ENCODE data around the gene PIGA.
"Not testable (repeated sequence)": the region's sequence is repeated elsewhere in the genome, so short reads cannot be mapped to it uniquely, and the experiment has no call there.

The PIGA gene

DNA sequence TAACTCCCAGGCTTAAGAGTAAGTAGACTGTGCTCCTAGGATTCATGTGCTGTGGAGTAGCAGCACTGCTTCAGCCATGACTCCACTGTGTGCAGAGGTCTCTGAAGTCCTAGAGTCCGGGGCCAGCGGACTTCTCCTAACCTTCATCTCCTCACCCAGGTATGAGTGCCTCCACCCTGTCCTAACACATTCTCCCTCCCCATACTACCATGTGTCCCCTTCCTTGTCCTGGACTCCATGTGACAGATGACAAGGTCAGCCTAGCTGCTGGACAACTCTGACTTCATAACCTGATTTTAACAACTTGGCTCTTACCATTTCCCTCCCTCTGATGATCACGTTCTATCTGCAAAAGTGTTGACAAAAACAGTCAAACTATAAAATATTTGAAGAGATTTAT lies 36.5 kb downstream of the PIGA start:
- Histone ChIP-seq H3K27ac (ENCODE audit: low read depth, low read length, severe bottlenecking) (peak overlapping the region; percentile 29), H3K4me3 (ENCODE audit: extremely low read depth, insufficient read depth, low read length, poor library complexity, severe bottlenecking) (no peak overlapping the region), H3K9me3 (ENCODE audit: control insufficient read depth, low read length) (no peaks in the 10 kb centered on the region), H3K4me1 (ENCODE audit: control insufficient read depth, insufficient read depth, low read length, poor library complexity, severe bottlenecking) (no peaks in the 10 kb centered on the region), H3K36me3 (ENCODE audit: control insufficient read depth, insufficient read depth, low read length) (no peaks in the 10 kb centered on the region)
- WGBS, 2 experiments (ENCODE audit: insufficient coverage in 2 of 2): 93% methylated on average over 2 of the region's 3 CpGs; no CpG with 5 or more reads in 1 of the 2 experiments

DNA sequence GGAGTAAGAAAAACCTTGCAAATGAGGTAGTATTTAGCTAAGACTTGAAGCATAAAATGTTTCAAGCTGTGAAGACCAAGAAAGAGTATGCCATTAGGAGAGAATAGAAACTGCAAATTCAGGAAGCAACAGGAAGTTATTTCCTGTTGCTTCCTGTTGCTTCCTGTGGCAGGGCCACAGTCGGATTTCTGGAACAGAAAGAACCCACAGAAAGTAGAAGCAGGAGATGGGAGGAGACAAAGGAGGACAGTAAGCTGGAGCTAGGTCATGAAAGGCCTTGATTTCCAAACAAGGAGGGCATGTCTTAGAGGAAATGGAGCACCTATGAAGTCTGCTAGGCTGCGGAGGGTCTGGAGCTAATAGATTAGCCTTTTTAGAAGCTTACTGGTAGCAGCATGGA lies 37.1 kb downstream of the PIGA start:
- no peaks in the 10 kb centered on the region for H3K9me3 ChIP-seq (ENCODE audit: control insufficient read depth, low read length)
- no peaks in the 10 kb centered on the region for H3K4me1 ChIP-seq (ENCODE audit: control insufficient read depth, insufficient read depth, low read length, poor library complexity, severe bottlenecking)
- no peak overlapping the region for H3K4me3 ChIP-seq (ENCODE audit: extremely low read depth, insufficient read depth, low read length, poor library complexity, severe bottlenecking)
- H3K36me3 ChIP-seq (ENCODE audit: control insufficient read depth, insufficient read depth, low read length): no peaks in the 10 kb centered on the region
- peak overlapping the region; percentile 53 for H3K27ac ChIP-seq (ENCODE audit: low read depth, low read length, severe bottlenecking)
- WGBS, 2 experiments (ENCODE audit: insufficient coverage in 2 of 2): 81 to 90% methylated on average over 2 of the region's 2 CpGs

DNA sequence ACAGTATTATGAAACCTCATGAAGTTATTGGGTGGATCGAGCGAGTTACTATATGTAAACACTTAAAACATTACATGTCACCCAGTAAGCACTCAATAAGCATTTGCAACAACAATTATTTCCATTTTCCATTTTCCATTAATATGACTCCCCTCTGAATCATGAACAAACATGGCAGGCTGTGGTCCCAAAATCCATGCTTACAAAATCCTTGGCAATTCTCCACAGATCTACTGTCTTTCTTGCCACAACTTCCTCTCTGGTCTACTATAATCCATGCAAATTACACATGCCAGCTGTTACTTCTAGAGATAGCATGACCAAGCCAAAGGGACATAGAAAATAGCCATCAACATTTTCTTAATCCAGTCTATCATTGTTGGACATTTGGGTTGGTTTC lies 41.9 kb downstream of the PIGA start:
- Histone ChIP-seq H3K4me3 (ENCODE audit: extremely low read depth, insufficient read depth, low read length, poor library complexity, severe bottlenecking) (no peak overlapping the region), H3K9me3 (ENCODE audit: control insufficient read depth, low read length) (no peaks in the 10 kb centered on the region), H3K27ac (ENCODE audit: low read depth, low read length, severe bottlenecking) (no peak overlapping the region), H3K36me3 (ENCODE audit: control insufficient read depth, insufficient read depth, low read length) (no peaks in the 10 kb centered on the region), H3K4me1 (ENCODE audit: control insufficient read depth, insufficient read depth, low read length, poor library complexity, severe bottlenecking) (no peaks in the 10 kb centered on the region)
- no CpG with 5 or more reads among the region's 2 CpGs for WGBS, 2 experiments (ENCODE audit: insufficient coverage in 2 of 2)

DNA sequence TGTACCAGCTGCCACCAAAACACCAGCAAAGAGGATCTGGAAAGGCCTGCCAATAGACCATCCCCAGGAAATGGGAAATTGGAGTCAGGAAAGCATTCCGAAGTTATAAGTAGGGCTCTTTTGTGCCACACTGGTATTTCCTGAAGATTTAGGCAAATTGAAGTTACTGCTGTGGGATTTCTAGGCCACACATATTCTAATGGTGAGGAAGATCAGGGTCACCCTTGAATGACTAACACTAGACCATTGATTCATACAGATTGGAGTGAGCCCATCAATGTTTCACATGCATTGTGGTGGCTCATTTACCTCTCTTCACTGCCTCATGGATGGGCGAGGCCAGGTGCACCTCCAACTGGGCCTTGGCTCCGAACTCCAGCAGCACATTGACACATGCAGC lies 42.5 kb downstream of the PIGA start:
- no peaks in the 10 kb centered on the region for H3K9me3 ChIP-seq (ENCODE audit: control insufficient read depth, low read length)
- H3K27ac ChIP-seq (ENCODE audit: low read depth, low read length, severe bottlenecking): no peak overlapping the region
- no peaks in the 10 kb centered on the region for H3K4me1 ChIP-seq (ENCODE audit: control insufficient read depth, insufficient read depth, low read length, poor library complexity, severe bottlenecking)
- no peak overlapping the region for H3K4me3 ChIP-seq (ENCODE audit: extremely low read depth, insufficient read depth, low read length, poor library complexity, severe bottlenecking)
- no peaks in the 10 kb centered on the region for H3K36me3 ChIP-seq (ENCODE audit: control insufficient read depth, insufficient read depth, low read length)
- WGBS, 2 experiments (ENCODE audit: insufficient coverage in 2 of 2): 67 to 83% methylated on average over 1 of the region's 3 CpGs

DNA sequence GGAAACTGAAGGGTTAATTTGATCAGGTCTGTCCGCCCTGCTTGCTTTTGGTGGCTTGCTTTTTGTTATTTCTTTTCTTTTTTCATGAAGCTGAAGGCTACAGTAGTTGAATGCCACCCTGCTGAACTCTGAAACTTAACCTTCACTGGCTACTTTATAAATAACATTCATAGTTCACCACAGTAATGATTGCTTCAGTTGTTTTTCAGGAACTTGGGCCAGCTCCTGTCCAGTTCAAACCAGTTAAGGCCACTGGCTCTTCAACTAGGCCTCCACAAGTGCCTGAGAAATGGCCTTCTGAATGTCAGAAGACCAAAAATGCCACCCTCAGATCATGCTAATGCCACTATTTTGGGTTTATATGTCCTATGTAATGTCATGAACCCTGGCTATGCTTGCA lies 57.7 kb downstream of the PIGA start:
- Histone ChIP-seq H3K9me3 (ENCODE audit: control insufficient read depth, low read length) (no peaks in the 10 kb centered on the region), H3K36me3 (ENCODE audit: control insufficient read depth, insufficient read depth, low read length) (no peaks in the 10 kb centered on the region), H3K27ac (ENCODE audit: low read depth, low read length, severe bottlenecking) (no peak overlapping the region), H3K4me1 (ENCODE audit: control insufficient read depth, insufficient read depth, low read length, poor library complexity, severe bottlenecking) (no peaks in the 10 kb centered on the region), H3K4me3 (ENCODE audit: extremely low read depth, insufficient read depth, low read length, poor library complexity, severe bottlenecking) (no peak overlapping the region)
- no CpG with 5 or more reads among the region's 1 CpG for WGBS, 2 experiments (ENCODE audit: insufficient coverage in 2 of 2)

DNA sequence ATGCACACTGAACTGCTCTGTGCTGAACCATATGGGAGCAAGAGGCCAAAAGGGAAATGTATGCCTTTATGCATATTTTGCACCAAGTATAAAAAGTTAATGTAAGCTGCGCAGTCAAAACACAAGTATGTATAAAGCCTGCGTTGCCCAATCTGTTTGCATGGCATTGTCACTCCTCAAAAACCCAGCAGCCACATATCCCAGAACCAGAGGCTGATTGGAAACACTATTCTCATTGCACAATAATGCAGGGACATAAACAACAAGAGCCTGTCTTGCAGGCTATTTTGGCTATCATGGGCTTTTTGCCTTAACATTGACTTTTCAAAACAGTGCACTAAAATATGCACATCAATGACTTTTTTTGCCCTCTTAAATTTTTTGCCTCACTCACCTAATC lies 60.4 kb downstream of the PIGA start:
- no peaks in the 10 kb centered on the region for H3K4me1 ChIP-seq (ENCODE audit: control insufficient read depth, insufficient read depth, low read length, poor library complexity, severe bottlenecking)
- H3K9me3 ChIP-seq (ENCODE audit: control insufficient read depth, low read length): no peaks in the 10 kb centered on the region
- no peaks in the 10 kb centered on the region for H3K36me3 ChIP-seq (ENCODE audit: control insufficient read depth, insufficient read depth, low read length)
- H3K27ac ChIP-seq (ENCODE audit: low read depth, low read length, severe bottlenecking): no peak overlapping the region
- WGBS, 2 experiments (ENCODE audit: insufficient coverage in 2 of 2): 100% methylated on average over 1 of the region's 2 CpGs; no CpG with 5 or more reads in 1 of the 2 experiments
- H3K4me3 ChIP-seq (ENCODE audit: extremely low read depth, insufficient read depth, low read length, poor library complexity, severe bottlenecking): no peak overlapping the region

DNA sequence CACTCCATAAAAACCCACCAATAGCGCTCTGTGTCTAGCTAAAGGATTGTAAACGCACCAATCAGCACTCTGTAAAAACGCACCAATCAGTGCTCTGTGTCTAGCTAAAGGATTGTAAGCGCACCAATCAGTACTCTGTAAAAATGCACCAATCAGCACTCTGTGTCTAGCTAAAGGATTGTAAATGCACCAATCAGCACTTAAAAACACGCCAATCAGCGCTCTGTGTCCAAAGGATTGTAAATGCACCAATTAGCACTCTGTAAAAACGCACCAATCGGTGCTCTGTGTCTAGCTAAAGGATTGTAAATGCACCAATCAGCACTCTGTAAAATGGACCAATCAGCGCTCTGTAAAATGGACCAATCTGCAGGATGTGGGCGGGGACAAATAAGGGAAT lies 62.0 kb downstream of the PIGA start:
- not testable (repeated sequence) for H3K27ac ChIP-seq (ENCODE audit: low read depth, low read length, severe bottlenecking); H3K4me3 ChIP-seq (ENCODE audit: extremely low read depth, insufficient read depth, low read length, poor library complexity, severe bottlenecking); H3K36me3 ChIP-seq (ENCODE audit: control insufficient read depth, insufficient read depth, low read length); H3K4me1 ChIP-seq (ENCODE audit: control insufficient read depth, insufficient read depth, low read length, poor library complexity, severe bottlenecking); H3K9me3 ChIP-seq (ENCODE audit: control insufficient read depth, low read length)
- WGBS, 2 experiments (ENCODE audit: insufficient coverage in 2 of 2): 82 to 100% methylated on average over 4 to 5 of the region's 10 CpGs

DNA sequence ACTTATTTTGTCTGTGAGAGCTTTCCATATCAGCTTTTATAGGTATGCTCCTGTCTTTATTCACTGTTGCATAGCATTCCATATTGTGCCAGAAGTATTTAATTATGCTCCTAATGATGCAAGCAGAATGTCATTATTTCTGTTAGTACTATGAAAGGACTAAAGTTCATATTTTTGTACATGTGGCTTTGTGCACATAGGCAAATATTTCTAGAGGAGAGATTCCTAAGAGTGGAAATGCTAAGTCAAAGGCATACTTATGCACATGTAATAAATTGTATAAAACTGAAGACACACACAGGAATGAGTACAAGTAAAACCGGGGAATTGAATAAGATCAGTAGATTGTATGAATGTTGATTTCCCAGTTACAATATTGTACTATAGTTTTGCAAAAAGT lies 63.6 kb downstream of the PIGA start:
- no peak overlapping the region for H3K4me3 ChIP-seq (ENCODE audit: extremely low read depth, insufficient read depth, low read length, poor library complexity, severe bottlenecking)
- 100% methylated on average over 1 of the region's 1 CpG; no CpG with 5 or more reads in 1 of the 2 experiments for WGBS, 2 experiments (ENCODE audit: insufficient coverage in 2 of 2)
- H3K36me3 ChIP-seq (ENCODE audit: control insufficient read depth, insufficient read depth, low read length): no peaks in the 10 kb centered on the region
- no peaks in the 10 kb centered on the region for H3K9me3 ChIP-seq (ENCODE audit: control insufficient read depth, low read length)
- H3K4me1 ChIP-seq (ENCODE audit: control insufficient read depth, insufficient read depth, low read length, poor library complexity, severe bottlenecking): peaks cover 3% of the 10 kb centered on the region
- no peak overlapping the region for H3K27ac ChIP-seq (ENCODE audit: low read depth, low read length, severe bottlenecking)

DNA sequence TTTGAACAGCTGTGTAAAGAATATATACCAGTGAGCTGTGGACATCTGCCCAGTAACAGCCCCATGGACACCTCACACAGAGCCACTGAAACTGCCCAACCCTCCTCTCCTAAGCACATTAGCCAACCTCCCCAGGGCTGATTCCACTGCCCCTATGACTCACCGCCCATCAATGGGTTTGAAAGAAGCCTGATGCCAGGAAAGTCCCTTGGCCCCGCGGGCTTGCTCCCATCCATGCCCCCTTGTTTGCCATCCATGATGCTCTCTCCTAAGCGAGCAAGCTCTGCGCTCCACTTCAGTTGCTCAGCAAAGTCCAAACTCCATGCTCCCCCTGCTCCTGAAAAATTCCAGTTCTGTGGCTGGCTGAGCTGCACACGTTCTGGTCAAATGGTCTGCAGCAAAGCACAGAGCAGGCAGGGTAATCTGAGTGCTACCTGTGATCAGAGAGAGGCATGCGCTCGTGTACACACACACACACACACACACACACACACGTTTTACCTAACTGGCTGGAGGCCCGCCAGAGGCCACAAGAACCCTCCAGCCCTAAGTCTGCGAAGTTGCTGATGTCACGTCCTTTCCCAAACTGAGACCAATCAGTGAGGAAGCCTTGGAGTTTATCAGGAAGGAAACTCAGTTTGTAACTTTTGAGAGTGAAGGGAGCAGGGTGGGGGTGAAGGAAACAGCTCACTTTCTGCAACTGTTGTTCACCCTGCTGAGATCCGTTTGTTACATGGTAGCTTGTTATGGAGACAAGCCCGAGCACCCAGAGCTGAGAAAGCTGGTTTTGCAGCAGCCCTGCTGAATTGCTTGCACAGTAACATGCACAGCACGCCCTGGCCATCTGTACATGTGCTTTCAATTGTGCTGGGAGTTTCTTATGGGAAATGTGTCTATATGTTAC lies 65.5 kb downstream of the PIGA start, which contains the start of gene ASB9:
TSS of gene ASB9 (minus strand) at position 466 of the 904 bp plus-strand sequence. CDS start at position 257, 209 bp downstream.
- H3K27ac ChIP-seq (ENCODE audit: low read depth, low read length, severe bottlenecking): peak within 1 kb of the TSS; percentile 53
- 50 to 75% methylated on average over 1 to 4 of the region's 15 CpGs for WGBS, 2 experiments (ENCODE audit: insufficient coverage in 2 of 2)
- no peaks in the 10 kb centered on the region for H3K36me3 ChIP-seq (ENCODE audit: control insufficient read depth, insufficient read depth, low read length)
- H3K4me1 ChIP-seq (ENCODE audit: control insufficient read depth, insufficient read depth, low read length, poor library complexity, severe bottlenecking): peaks cover 3% of the 10 kb centered on the region
- no peaks in the 10 kb centered on the region for H3K9me3 ChIP-seq (ENCODE audit: control insufficient read depth, low read length)
- no peak within 1 kb of the TSS for H3K4me3 ChIP-seq (ENCODE audit: extremely low read depth, insufficient read depth, low read length, poor library complexity, severe bottlenecking)

Measured in mesodermal cell (in vitro differentiated cells).